RPMI7951 (cell line): Measurements from ENCODE around the gene CHMP4B. TPM values are rescaled to one million over a fixed set of nuclear protein-coding genes. Genes with fewer than 3 reads are reported as not detected.

Source experiments
- DNase-seq: peaks from one replicate; pipeline ENCODE4 v3.0.0-alpha.2; 2012; ENCODE audit warnings: low read depth
- total RNA-seq: library from RNA; depleted of rRNA; stranded (reverse); fragments of >200 nt; shearing (Covaris generic); gene quantifications from 2 replicates; pipeline ENCODE4 v1.2.3, GENCODE V29; 2014

The CHMP4B gene
- total RNA-seq, 1 experiment from 2014 or later = 54.1 TPM

- DNase-seq = no peak
Observed at GRCh38 chr20:33838035-33838864, 27.1 kb downstream of the CHMP4B start.

GRCh38 chr20:33839591-33839990 is 28.4 kb downstream of the CHMP4B start:
- DNase-seq = no peak

- DNase-seq = no peak
Observed at GRCh38 chr20:33840160-33840559, 29.0 kb downstream of the CHMP4B start.

GRCh38 chr20:33840759-33841435 is 29.7 kb downstream of the CHMP4B start:
- DNase-seq = no peak

- DNase-seq = no peak
Observed at GRCh38 chr20:33841436-33841799, 30.3 kb downstream of the CHMP4B start.

GRCh38 chr20:33842346-33842745 is 31.2 kb downstream of the CHMP4B start:
- no peak for DNase-seq

GRCh38 chr20:33843050-33843449 is 31.9 kb downstream of the CHMP4B start:
- no peak for DNase-seq

GRCh38 chr20:33843854-33844253 is 32.7 kb downstream of the CHMP4B start:
- no peak for DNase-seq

- peak; percentile 52 for DNase-seq
Observed at GRCh38 chr20:33846291-33846935, 35.3 kb downstream of the CHMP4B start.

- DNase-seq = no peak
Observed at GRCh38 chr20:33847006-33847405, 35.9 kb downstream of the CHMP4B start.

GRCh38 chr20:33848391-33848790 is 37.2 kb downstream of the CHMP4B start:
- no peak for DNase-seq

- no peak for DNase-seq
Observed at GRCh38 chr20:33850159-33850558, 39.0 kb downstream of the CHMP4B start.

GRCh38 chr20:33851842-33852466 is 40.8 kb downstream of the CHMP4B start:
- no peak for DNase-seq

GRCh38 chr20:33852626-33853506 is 41.7 kb downstream of the CHMP4B start:
- no peak for DNase-seq

- DNase-seq = no peak
Observed at GRCh38 chr20:33853507-33853813, 42.3 kb downstream of the CHMP4B start.

GRCh38 chr20:33857722-33858563 is 46.8 kb downstream of the CHMP4B start:
- DNase-seq = no peak

GRCh38 chr20:33858666-33859065 is 47.5 kb downstream of the CHMP4B start:
- no peak for DNase-seq

GRCh38 chr20:33859157-33859695 is 48.1 kb downstream of the CHMP4B start:
- DNase-seq = peak; percentile 31

- no peak for DNase-seq
Observed at GRCh38 chr20:33859751-33860150, 48.6 kb downstream of the CHMP4B start.

- no peak for DNase-seq
Observed at GRCh38 chr20:33861458-33861857, 50.3 kb downstream of the CHMP4B start.
